ENCODE data around the gene NAV1. TPM values are rescaled to one million over a fixed set of nuclear protein-coding genes. Genes with fewer than 3 reads are reported as not detected.

NAV1 gene
- total and polyA plus RNA-seq, 2 donors (not counting 3 experiments of a cell fraction or from before 2014, with no cell fraction given): 19.9 to 138 TPM

- dilution Hi-C loops (cut with MboI; ENCODE audit: extremely low pct_ligation_motif_present, low sequenced_read_pairs): loop anchor here (25.0 kb wide), 1 partner anchor 142 kb away; no protein-coding TSS in a partner anchor
- Histone ChIP-seq H4K20me1 (replicated peaks; ENCODE audit: control insufficient read depth, extremely low read depth, insufficient read depth, low read length) (peaks cover 3% of the 10 kb centered on the region), H3K9me1 (replicated peaks; ENCODE audit: control insufficient read depth, extremely low read depth, insufficient read depth, low read length) (no peaks in the 10 kb centered on the region), H3K79me2 (ENCODE audit: control insufficient read depth, insufficient read depth, low read length) (peaks cover 87% of the 10 kb centered on the region), H3K9ac (replicated peaks; ENCODE audit: extremely low read depth, insufficient read depth, low read length) (no peak overlapping the region), H3K4me3 (replicated peaks in 1 of 3; ENCODE audit: insufficient read depth in 1 of 3, low read depth in 1 of 3, low read length in 3 of 3) (no peak overlapping the region), H2AFZ (ENCODE audit: low read depth, low read length) (no peak overlapping the region), H3K36me3 (ENCODE audit: control insufficient read depth in 2 of 2, extremely low read depth in 1 of 2, insufficient read depth in 2 of 2, low read length in 2 of 2) (no peaks in the 10 kb centered on the region), H3K9me3 (replicated peaks; ENCODE audit: control insufficient read depth, insufficient read depth, low read length) (no peaks in the 10 kb centered on the region), H3K27me3 (ENCODE audit: control insufficient read depth in 2 of 2, insufficient read depth in 2 of 2, low read length in 2 of 2) (no peaks in the 10 kb centered on the region), H3K27ac (ENCODE audit: insufficient read depth, low read depth, low read length) (no peak overlapping the region), H3K4me2 (ENCODE audit: insufficient read depth, low read length) (no peak overlapping the region), H3K4me1 (ENCODE audit: control insufficient read depth, extremely low read depth, insufficient read depth, low read length) (peaks cover 22% of the 10 kb centered on the region)
- ChIA-PET POLR2A (no interaction called here), CTCF (interaction anchor here (0.7 to 1.5 kb wide), 6 partner anchors 8 to 223 kb away, joined by 3 to 4 read pairs (median 3); no protein-coding TSS in a partner anchor)
- intact Hi-C loops (cut with micrococcal nuclease): no loop called here
- DNase-seq (ENCODE audit: low read depth, low spot score) (no peak), FAIRE-seq (peak; percentile 24)
- TF ChIP-seq POLR2AphosphoS5 (IDR thresholded peaks at IDR 0.05; ENCODE audit: insufficient read depth, low read depth, low read length) (no peak), GATA2 (IDR thresholded peaks at IDR 0.05; ENCODE audit: insufficient read depth, insufficient read length, low read depth, low read length) (no peak), FOS (IDR thresholded peaks at IDR 0.05; ENCODE audit: borderline replicate concordance, insufficient read depth, low read length) (no peak), POLR2A (IDR thresholded peaks at IDR 0.05; ENCODE audit: low read depth, low read length) (no peak), CTCF (IDR thresholded peaks at IDR 0.05; ENCODE audit: extremely low read depth in 1 of 2, insufficient read depth in 1 of 2, low read depth in 1 of 2, low read length in 2 of 2) (no peak), EZH2 (IDR thresholded peaks at IDR 0.05; ENCODE audit: borderline replicate concordance, low read depth, low read length, severe bottlenecking) (no peak), MAX (IDR thresholded peaks at IDR 0.05; ENCODE audit: insufficient read depth, insufficient read length) (no peak), MYC (IDR thresholded peaks at IDR 0.05; ENCODE audit: low read depth, low read length) (no peak), JUN (IDR thresholded peaks at IDR 0.05; ENCODE audit: borderline replicate concordance, insufficient read depth, insufficient read length, low read depth) (no peak)
- no TSS peak for BruUV-seq (replicated peaks)
Measured at GRCh38 chr1:201570181-201570885, 31.4 kb downstream of the NAV1 start.
